Fibroblast of villous mesenchyme (primary cell): ENCODE results near the gene C12orf60. TPM values are rescaled to one million over a fixed set of nuclear protein-coding genes. Genes with fewer than 3 reads are reported as not detected.
"Not testable (repeated sequence)": the region's sequence is repeated elsewhere in the genome, so short reads cannot be mapped to it uniquely, and the experiment has no call there.

Source experiments
- DNase-seq: peaks from one replicate; pipeline ENCODE4 v3.0.0-alpha.2; 2010; ENCODE audit warnings: low read depth
- H3K4me3 ChIP-seq: 2 replicates; pipeline ENCODE4 v1.5.1; 2011; ENCODE audit warnings: low read depth, mild to moderate bottlenecking, low read length
- CTCF ChIP-seq: IDR thresholded peaks from 2 replicates; pipeline ENCODE4 v1.5.1; 2012; ENCODE audit warnings: low read depth, mild to moderate bottlenecking, low read length; ENCODE audit not compliant: insufficient read depth
- total RNA-seq: library from RNA; depleted of rRNA; stranded (reverse); fragments of >200 nt; gene quantifications from 2 replicates; pipeline ENCODE4 v1.2.3, GENCODE V29; 2012

C12orf60 gene
- 0.32 and 0.86 TPM in 2 replicates for total RNA-seq

- H3K4me3 ChIP-seq, result peak within 1 kb of the TSS; percentile 93
- peak; percentile 100 for DNase-seq
- no peak for TF ChIP-seq CTCF
Measured at GRCh38 chr12:14803011-14803829, at the start of gene C12orf60, which contains the start of gene WBP11. C12orf60 (plus strand) TSS chr12:14803670; CDS start chr12:14822936, 19,266 bp downstream. WBP11 (minus strand) TSS chr12:14803478; CDS start chr12:14801383, 2,095 bp downstream.

DNA sequence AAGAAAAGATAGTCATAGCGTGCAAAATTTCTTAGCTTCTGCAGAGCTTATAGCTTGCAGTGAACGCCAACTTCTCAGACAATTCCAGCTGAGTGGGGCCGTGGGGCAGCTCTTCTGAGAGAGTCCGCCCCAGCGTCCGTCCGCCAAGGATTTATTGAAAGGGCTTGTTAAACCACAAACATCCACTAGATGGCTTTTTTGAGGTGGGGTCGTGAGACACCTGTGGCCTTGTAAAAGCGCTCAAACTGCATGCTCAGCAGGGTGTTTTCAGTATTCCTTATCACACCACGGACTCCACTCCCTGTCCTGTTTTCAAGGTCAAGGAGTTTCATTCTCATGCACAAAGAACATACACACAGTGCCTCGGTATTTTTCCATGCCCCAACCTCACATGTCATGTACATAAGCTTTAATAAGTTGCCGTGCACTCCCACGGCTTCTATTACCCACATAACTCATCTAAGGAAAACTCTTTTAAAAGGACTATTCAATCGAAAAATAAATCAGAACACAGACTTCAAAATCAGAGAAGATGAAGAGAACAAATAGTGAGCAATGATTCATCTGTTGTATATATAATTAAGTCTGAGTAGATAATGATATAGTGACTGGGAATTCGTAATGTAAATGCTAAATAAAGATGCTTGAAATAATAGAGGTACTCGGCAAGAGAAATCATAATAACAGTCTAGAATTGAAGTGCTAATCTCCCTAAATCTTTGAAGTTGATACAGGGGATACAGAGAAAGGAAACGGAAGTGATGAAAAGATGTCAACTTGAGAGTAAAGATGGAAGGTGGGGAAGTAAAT, 46.9 kb upstream of the C12orf60 start:
- DNase-seq, result peak; percentile 14
- no peak overlapping the region for H3K4me3 ChIP-seq
- peak; percentile 46 for TF ChIP-seq CTCF

- DNase-seq, H3K4me3 ChIP-seq: not testable (repeated sequence)
Measured at GRCh38 chr12:14759711-14760280, 43.7 kb upstream of the C12orf60 start.

- no peak for DNase-seq
- no peak overlapping the region for H3K4me3 ChIP-seq
- TF ChIP-seq CTCF, result no peak
Measured at GRCh38 chr12:14765398-14765797, 38.1 kb upstream of the C12orf60 start.

- DNase-seq, H3K4me3 ChIP-seq: not testable (repeated sequence)
Measured at GRCh38 chr12:14766020-14766419, 37.5 kb upstream of the C12orf60 start.

GRCh38 chr12:14766649-14767215, 36.7 kb upstream of the C12orf60 start:
- H3K4me3 ChIP-seq, result no peak overlapping the region
- no peak for TF ChIP-seq CTCF
- DNase-seq, result no peak

DNA sequence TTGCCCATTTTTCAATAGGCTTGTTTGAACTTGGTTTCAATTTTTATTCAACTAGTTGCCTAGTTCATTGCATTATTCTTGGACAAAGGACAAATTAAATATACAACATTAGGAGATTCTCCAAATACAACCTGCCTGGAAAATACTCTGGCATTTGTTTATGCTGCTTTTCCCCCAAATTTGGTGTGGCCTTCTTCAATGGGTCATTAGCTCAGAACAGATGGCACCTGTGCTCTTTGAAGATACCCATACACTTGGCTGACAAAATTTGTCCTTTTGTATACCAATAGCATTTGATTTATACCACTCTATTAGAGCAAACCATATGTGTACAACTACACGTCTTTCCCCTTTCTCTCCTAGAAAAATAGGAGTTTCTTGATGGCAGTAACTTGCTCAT, 35.9 kb upstream of the C12orf60 start:
- no peak for DNase-seq
- no peak overlapping the region for H3K4me3 ChIP-seq
- TF ChIP-seq CTCF, result no peak
